ENCODE data around the gene LMX1B. TPM values are rescaled to one million over a fixed set of nuclear protein-coding genes. Genes with fewer than 3 reads are reported as not detected.

The LMX1B gene
- total RNA-seq, 1 experiment from 2014 or later = 2.6 TPM

DNA sequence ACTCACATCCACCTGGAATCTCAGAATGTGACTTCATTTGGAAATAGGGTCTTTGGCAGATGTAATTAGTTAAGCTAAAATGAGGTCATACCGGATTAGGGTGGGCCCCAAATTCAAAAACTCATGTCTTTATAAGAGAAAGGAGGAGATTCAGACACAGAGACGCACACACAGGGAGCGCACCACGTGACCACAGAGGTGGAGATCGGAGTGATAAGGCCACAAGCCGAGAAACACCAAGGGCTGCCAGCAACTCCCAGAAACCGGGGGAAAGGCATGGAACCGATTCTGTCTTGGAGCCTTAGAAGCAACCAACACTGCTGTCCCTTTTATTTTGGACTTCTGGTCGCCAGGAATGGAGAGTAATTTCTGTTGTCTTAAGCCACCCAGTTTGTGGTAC is 31.8 kb upstream of the LMX1B start:
- ATAC-seq = no peak
- intact Hi-C loops (cut with micrococcal nuclease; ENCODE audit: unreplicated experiment) (no loop called here), in situ Hi-C loops (cut with HindIII; ENCODE audit: low pct_unique_long_range_greater_than_20kb, low sequenced_read_pairs) (no loop called here)
- Histone ChIP-seq H3K4me1 (ENCODE audit: control insufficient read depth, insufficient read depth, low read length) (no peaks in the 10 kb centered on the region), H3K27me3 (ENCODE audit: control insufficient read depth, insufficient read depth, low read length) (no peaks in the 10 kb centered on the region), H3K4me3 (ENCODE audit: low read depth in 2 of 2, low read length in 2 of 2) (no peak overlapping the region), H3K27ac (ENCODE audit: low read length) (no peak overlapping the region), H3K9me3 (ENCODE audit: control insufficient read depth, insufficient read depth, low read depth, low read length) (no peaks in the 10 kb centered on the region), H3K36me3 (ENCODE audit: control insufficient read depth, insufficient read depth, low read length) (no peaks in the 10 kb centered on the region)
- ChIA-PET POLR2A (no interaction called here), CTCF (no interaction called here)
- no peak for TF ChIP-seq POLR2AphosphoS5 (IDR thresholded peaks at IDR 0.05; ENCODE audit: low read depth, low read length)
- no peak for TF ChIP-seq SIN3A (IDR thresholded peaks at IDR 0.05; ENCODE audit: borderline replicate concordance, insufficient read depth, low read depth, low read length)
- TF ChIP-seq TCF7L2 (IDR thresholded peaks at IDR 0.05; ENCODE audit: low read depth, low read length) = no peak
- TF ChIP-seq, protein P1, sequence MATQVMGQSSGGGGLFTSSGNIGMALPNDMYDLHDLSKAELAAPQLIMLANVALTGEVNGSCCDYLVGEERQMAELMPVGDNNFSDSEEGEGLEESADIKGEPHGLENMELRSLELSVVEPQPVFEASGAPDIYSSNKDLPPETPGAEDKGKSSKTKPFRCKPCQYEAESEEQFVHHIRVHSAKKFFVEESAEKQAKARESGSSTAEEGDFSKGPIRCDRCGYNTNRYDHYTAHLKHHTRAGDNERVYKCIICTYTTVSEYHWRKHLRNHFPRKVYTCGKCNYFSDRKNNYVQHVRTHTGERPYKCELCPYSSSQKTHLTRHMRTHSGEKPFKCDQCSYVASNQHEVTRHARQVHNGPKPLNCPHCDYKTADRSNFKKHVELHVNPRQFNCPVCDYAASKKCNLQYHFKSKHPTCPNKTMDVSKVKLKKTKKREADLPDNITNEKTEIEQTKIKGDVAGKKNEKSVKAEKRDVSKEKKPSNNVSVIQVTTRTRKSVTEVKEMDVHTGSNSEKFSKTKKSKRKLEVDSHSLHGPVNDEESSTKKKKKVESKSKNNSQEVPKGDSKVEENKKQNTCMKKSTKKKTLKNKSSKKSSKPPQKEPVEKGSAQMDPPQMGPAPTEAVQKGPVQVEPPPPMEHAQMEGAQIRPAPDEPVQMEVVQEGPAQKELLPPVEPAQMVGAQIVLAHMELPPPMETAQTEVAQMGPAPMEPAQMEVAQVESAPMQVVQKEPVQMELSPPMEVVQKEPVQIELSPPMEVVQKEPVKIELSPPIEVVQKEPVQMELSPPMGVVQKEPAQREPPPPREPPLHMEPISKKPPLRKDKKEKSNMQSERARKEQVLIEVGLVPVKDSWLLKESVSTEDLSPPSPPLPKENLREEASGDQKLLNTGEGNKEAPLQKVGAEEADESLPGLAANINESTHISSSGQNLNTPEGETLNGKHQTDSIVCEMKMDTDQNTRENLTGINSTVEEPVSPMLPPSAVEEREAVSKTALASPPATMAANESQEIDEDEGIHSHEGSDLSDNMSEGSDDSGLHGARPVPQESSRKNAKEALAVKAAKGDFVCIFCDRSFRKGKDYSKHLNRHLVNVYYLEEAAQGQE (IDR thresholded peaks at IDR 0.05; ENCODE audit: insufficient read depth in 1 of 2, low read depth in 2 of 2, low read length in 1 of 2) = no peak
- TF ChIP-seq, protein P2, sequence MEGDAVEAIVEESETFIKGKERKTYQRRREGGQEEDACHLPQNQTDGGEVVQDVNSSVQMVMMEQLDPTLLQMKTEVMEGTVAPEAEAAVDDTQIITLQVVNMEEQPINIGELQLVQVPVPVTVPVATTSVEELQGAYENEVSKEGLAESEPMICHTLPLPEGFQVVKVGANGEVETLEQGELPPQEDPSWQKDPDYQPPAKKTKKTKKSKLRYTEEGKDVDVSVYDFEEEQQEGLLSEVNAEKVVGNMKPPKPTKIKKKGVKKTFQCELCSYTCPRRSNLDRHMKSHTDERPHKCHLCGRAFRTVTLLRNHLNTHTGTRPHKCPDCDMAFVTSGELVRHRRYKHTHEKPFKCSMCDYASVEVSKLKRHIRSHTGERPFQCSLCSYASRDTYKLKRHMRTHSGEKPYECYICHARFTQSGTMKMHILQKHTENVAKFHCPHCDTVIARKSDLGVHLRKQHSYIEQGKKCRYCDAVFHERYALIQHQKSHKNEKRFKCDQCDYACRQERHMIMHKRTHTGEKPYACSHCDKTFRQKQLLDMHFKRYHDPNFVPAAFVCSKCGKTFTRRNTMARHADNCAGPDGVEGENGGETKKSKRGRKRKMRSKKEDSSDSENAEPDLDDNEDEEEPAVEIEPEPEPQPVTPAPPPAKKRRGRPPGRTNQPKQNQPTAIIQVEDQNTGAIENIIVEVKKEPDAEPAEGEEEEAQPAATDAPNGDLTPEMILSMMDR (IDR thresholded peaks at IDR 0.05) = no peak
- BruUV-seq (replicated peaks) = no TSS peak
- DNase-seq (ENCODE audit: low read depth, low spot score) = no peak

DNA sequence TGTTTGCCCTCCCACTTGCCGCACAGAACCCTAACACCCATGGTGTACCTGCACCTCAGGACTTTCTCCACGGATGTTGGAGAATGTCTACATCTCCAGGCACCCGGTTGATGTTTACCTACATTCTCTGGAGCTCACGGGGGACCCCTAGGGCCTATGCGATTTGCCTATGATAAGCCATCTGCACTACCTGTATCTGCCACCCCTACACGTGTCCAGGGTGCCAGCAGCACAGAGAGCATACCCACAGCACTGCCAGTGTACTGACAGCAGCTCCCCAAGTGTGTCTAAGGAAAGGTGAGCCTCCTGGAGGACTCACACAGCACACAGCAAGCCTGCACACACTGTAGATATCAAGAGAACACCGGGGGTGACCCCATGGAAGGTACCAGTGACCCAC is 31.3 kb upstream of the LMX1B start:
- no TSS peak for BruUV-seq (replicated peaks)
- Histone ChIP-seq H3K4me3 (ENCODE audit: low read depth in 2 of 2, low read length in 2 of 2) (no peak overlapping the region), H3K36me3 (ENCODE audit: control insufficient read depth, insufficient read depth, low read length) (no peaks in the 10 kb centered on the region), H3K27me3 (ENCODE audit: control insufficient read depth, insufficient read depth, low read length) (no peaks in the 10 kb centered on the region), H3K27ac (ENCODE audit: low read length) (no peak overlapping the region), H3K9me3 (ENCODE audit: control insufficient read depth, insufficient read depth, low read depth, low read length) (no peaks in the 10 kb centered on the region), H3K4me1 (ENCODE audit: control insufficient read depth, insufficient read depth, low read length) (no peaks in the 10 kb centered on the region)
- DNase-seq (ENCODE audit: low read depth, low spot score) (no peak), ATAC-seq (no peak)
- intact Hi-C loops (cut with micrococcal nuclease; ENCODE audit: unreplicated experiment) = no loop called here
- in situ Hi-C loops (cut with HindIII; ENCODE audit: low pct_unique_long_range_greater_than_20kb, low sequenced_read_pairs) = no loop called here
- no peak for TF ChIP-seq SIN3A (IDR thresholded peaks at IDR 0.05; ENCODE audit: borderline replicate concordance, insufficient read depth, low read depth, low read length)
- TF ChIP-seq, protein P1 (IDR thresholded peaks at IDR 0.05; ENCODE audit: insufficient read depth in 1 of 2, low read depth in 2 of 2, low read length in 1 of 2) = no peak
- TF ChIP-seq, protein P2 (IDR thresholded peaks at IDR 0.05) = no peak
- TF ChIP-seq POLR2AphosphoS5 (IDR thresholded peaks at IDR 0.05; ENCODE audit: low read depth, low read length) = no peak
- TF ChIP-seq TCF7L2 (IDR thresholded peaks at IDR 0.05; ENCODE audit: low read depth, low read length) = no peak
- CTCF ChIA-PET = no interaction called here
- POLR2A ChIA-PET = no interaction called here
